MM.1S (cell line): ENCODE results near the gene CELF4.

Source experiments
- CTCF ChIP-seq: fragments of 300-600 bp; sonication (generic); IDR thresholded peaks from 2 replicates; pipeline ENCODE4 v1.5.1; 2016; ENCODE audit warnings: antibody characterized with exemption, low read length, mixed read lengths
- EZH2 ChIP-seq: fragments of 300-600 bp; sonication (generic); optimal IDR thresholded peaks from 2 replicates; pipeline ENCODE3; 2017; ENCODE audit warnings: low read depth, mild to moderate bottlenecking, antibody characterized with exemption, low read length, mixed read lengths

- TF ChIP-seq CTCF (no peak), EZH2 (no peak)
Measured at GRCh38 chr18:37259711-37260110, 305.9 kb downstream of the CELF4 start.
